GM12878 (cell line): ENCODE data around the gene SPOP. TPM values are rescaled to one million over a fixed set of nuclear protein-coding genes. Genes with fewer than 3 reads are reported as not detected.

ENCODE experiments used
- ATAC-seq: fragments of 200-7000 bp; cut with Tn5 transposase; 3 replicates; pipeline ENCODE4 v1.9.1; 2020; ENCODE audit warnings: mild to moderate bottlenecking, moderate library complexity
- BruUV-seq: library from RNA; stranded (reverse); fragments of 400-500 nt; replicated peaks from 2 replicates; lab custom pipeline; 2021; lab: Mats Ljungman, UMichigan
- CTCF ChIA-PET: fragments of 300-600 bp; sonication (Branson Sonifier 250); formaldehyde crosslinking; extraction: SDS; loops from one replicate; lab custom pipeline; 2021; ENCODE audit warnings: inconsistent platforms; lab: Yijun Ruan, JAX
- POLR2A ChIA-PET: fragments of 350-600 bp; formaldehyde crosslinking; extraction: SDS; loops from one replicate; lab custom pipeline; 2021; ENCODE audit warnings: inconsistent platforms; lab: Charles Lee
- RAD21 ChIA-PET: fragments of 300-600 bp; sonication (Branson Sonifier 250); formaldehyde crosslinking; loops from one replicate; lab custom pipeline; 2023; ENCODE audit warnings: antibody characterized with exemption; ENCODE audit not compliant: unreplicated experiment; lab: Charles Lee
- SMC1A ChIA-PET: fragments of 300-600 bp; sonication (Branson Sonifier 250); formaldehyde crosslinking; loops from one replicate; lab custom pipeline; 2023; ENCODE audit not compliant: unreplicated experiment, uncharacterized antibody; lab: Charles Lee
- DNase-seq: peaks from one replicate; pipeline ENCODE4 v3.0.0-alpha.2; 2011; ENCODE audit warnings: low read depth, low spot score
- FAIRE-seq: peaks from 3 replicates; lab custom pipeline; 2011; peaks lifted over from hg19 to GRCh38; lab: Jason Lieb, UNC
- H2AFZ ChIP-seq: 2 replicates; pipeline ENCODE4 v1.6.0; 2011; ENCODE audit warnings: low read depth, low read length, control low read depth; ENCODE audit not compliant: control insufficient read depth
- H3K27ac ChIP-seq: 2 replicates; pipeline ENCODE4 v1.5.1; 2011; ENCODE audit warnings: control low read depth; ENCODE audit not compliant: control insufficient read depth, insufficient read depth
- H3K27me3 ChIP-seq, 2 experiments: replicated peaks in 1 of 2; 2 replicates each; pipeline versions ENCODE4 v1.6.0 to v1.6.1; 2011; ENCODE audit warnings: low read length in 1 of 2; ENCODE audit not compliant: control insufficient read depth in 2 of 2, insufficient read depth in 2 of 2
- H3K36me3 ChIP-seq, 2 experiments: 2 replicates each; pipeline ENCODE4 v1.5.1; 2011; ENCODE audit warnings: low read length in 1 of 2; ENCODE audit not compliant: control insufficient read depth in 2 of 2, insufficient read depth in 2 of 2
- H3K4me1 ChIP-seq: 2 replicates; pipeline ENCODE4 v1.6.1; 2011; ENCODE audit warnings: mild to moderate bottlenecking, low read length, moderate library complexity, mixed read lengths; ENCODE audit not compliant: control insufficient read depth, insufficient read depth
- H3K4me2 ChIP-seq: 2 replicates; pipeline ENCODE4 v1.6.0; 2011; ENCODE audit warnings: control low read depth; ENCODE audit not compliant: control insufficient read depth, insufficient read depth
- H3K4me3 ChIP-seq: fragments of 200-600 bp; sonication (generic); 2 replicates; pipeline ENCODE4 v1.5.1; 2016
- H3K79me2 ChIP-seq: 2 replicates; pipeline ENCODE4 v1.6.0; 2011; ENCODE audit warnings: low read length; ENCODE audit not compliant: control insufficient read depth, insufficient read depth
- H3K9ac ChIP-seq: 2 replicates; pipeline ENCODE4 v1.8.0; 2011; ENCODE audit warnings: low read length, control low read depth, mixed read lengths; ENCODE audit not compliant: control insufficient read depth, insufficient read depth
- H3K9me3 ChIP-seq: replicated peaks from 3 replicates; pipeline ENCODE4 v1.5.1; 2011; ENCODE audit warnings: mild to moderate bottlenecking, low read length; ENCODE audit not compliant: control insufficient read depth, insufficient read depth
- H4K20me1 ChIP-seq: 2 replicates; pipeline ENCODE4 v1.6.0; 2011; ENCODE audit not compliant: control insufficient read depth, insufficient read depth
- CHD1 ChIP-seq: IDR thresholded peaks from 2 replicates; pipeline ENCODE4 v1.6.1; 2012; ENCODE audit warnings: low read depth, low read length, improper control_type of control experiment
- E2F8 ChIP-seq: fragments of 450-650 bp; IDR thresholded peaks from 2 replicates; pipeline ENCODE4 v1.6.1; 2018; ENCODE audit warnings: mild to moderate bottlenecking, low read depth, moderate library complexity; ENCODE audit not compliant: partially characterized antibody
- POLR2AphosphoS5 ChIP-seq: IDR thresholded peaks from 2 replicates; pipeline ENCODE4 v1.6.1; 2011; ENCODE audit warnings: mild to moderate bottlenecking, low read length, inconsistent platforms
- TARDBP ChIP-seq: IDR thresholded peaks from 2 replicates; pipeline ENCODE4 v1.6.1; 2016; ENCODE audit warnings: borderline replicate concordance
- WGBS: methylation state at CpG from one replicate; pipeline ENCODE4 v1.1.6; 2016; ENCODE audit warnings: low lambda C conversion rate; ENCODE audit not compliant: insufficient replicate concordance, insufficient coverage; ENCODE audit errors: missing lambda C conversion rate; 5-methylcytosine and 5-hydroxymethylcytosine counted together
- in situ Hi-C: fragments of 300-500 bp; cut with MboI; formaldehyde crosslinking; loops from 9 replicates; pipeline ENCODE4 v1.14.3; 2018; ENCODE audit warnings: mixed read lengths
- intact Hi-C: fragments of 100-400 bp; cut with micrococcal nuclease; formaldehyde crosslinking; loops from one replicate; pipeline ENCODE4 v1.14.2; 2022; ENCODE audit not compliant: unreplicated experiment
- polyA plus RNA-seq, 11 experiments: library from polyadenylated mRNA; depleted of rRNA in 4 of 11; unstranded in 6 of 11; stranded (reverse) in 5 of 11; fragments of >200 nt; fragmentation: Nextera tagmentation in 4 of 11; fragmentation: Illumina TruSeq in 1 of 11; extraction: Ambion mirVana in 4 of 11; extraction: Trizol in 1 of 11; gene quantifications; 1 replicate in 1 of 11; 2 replicates in 10 of 11; pipeline versions ENCODE4 v1.2.1 to v1.2.3, GENCODE V29; 2011 to 2016; ENCODE audit warnings: inconsistent platforms in 2 of 11, missing spikeins in 2 of 11, low read depth in 1 of 11
- total RNA-seq, 4 experiments: library from RNA; depleted of rRNA in 3 of 4; stranded (reverse); fragments of >200 nt in 3 of 4; fragmentation: Illumina TruSeq in 1 of 4; extraction: Trizol in 1 of 4; gene quantifications; 2 replicates each; pipeline versions ENCODE4 v1.2.1 to v1.2.3, GENCODE V29; 2013 to 2021

Gene SPOP
- total and polyA plus RNA-seq, 10 of the 15 experiments (the other 5 are each of a cell fraction or from before 2014, with no cell fraction given): 35.1 to 80.4 (median 44.7) TPM

- no peak overlapping the region for H3K27ac ChIP-seq
- no peak overlapping the region for H3K9ac ChIP-seq
- ChIA-PET RAD21 (interaction anchor here (0.7 to 1.9 kb wide), 12 partner anchors 9 to 431 kb away, joined by 3 to 12 read pairs (median 4); partner anchors contain the start of gene SLC35B1), POLR2A (interaction anchor here (1.4 kb wide), 1 partner anchor 129 kb away, joined by 4 read pairs; no protein-coding TSS in a partner anchor), CTCF (interaction anchor here (0.6 to 17.8 kb wide), 21 partner anchors 10 to 825 kb away, joined by 3 to 483 read pairs (median 4); partner anchors contain the start of gene SLC35B1), SMC1A (interaction anchor here (0.7 to 8.5 kb wide), 6 partner anchors 9 to 429 kb away, joined by 3 to 121 read pairs (median 8); no protein-coding TSS in a partner anchor)
- H3K4me3 ChIP-seq: no peak overlapping the region
- no peaks in the 10 kb centered on the region for H4K20me1 ChIP-seq
- H3K9me3 ChIP-seq: no peaks in the 10 kb centered on the region
- no peak for DNase-seq
- no peaks in the 10 kb centered on the region; a peak in 2 of 4 replicates for H3K27me3 ChIP-seq
- TF ChIP-seq POLR2AphosphoS5 (no peak), TARDBP (no peak), E2F8 (no peak), CHD1 (no peak)
- H3K4me2 ChIP-seq: no peak overlapping the region
- no peak overlapping the region for H2AFZ ChIP-seq
- no peaks in the 10 kb centered on the region for H3K36me3 ChIP-seq
- in situ Hi-C loops: loop anchor here (10.0 kb wide), 1 partner anchor 278 kb away; the partner anchor contains the start of gene TAC4
- H3K79me2 ChIP-seq: no peaks in the 10 kb centered on the region
- intact Hi-C loops: loop anchor here (5.0 kb wide), 2 partner anchors 215 to 285 kb away; no protein-coding TSS in a partner anchor
- BruUV-seq: no TSS peak
- 20% methylated on average over 9 of the region's 9 CpGs for WGBS
- peaks cover 13% of the 10 kb centered on the region for H3K4me1 ChIP-seq
- ATAC-seq: no peak
- FAIRE-seq: no peak
Observed at GRCh38 chr17:49567104-49567521, 110.8 kb downstream of the SPOP start.
